ENCODE measurements around the gene CPED1.
"Not testable (repeated sequence)": the region's sequence is repeated elsewhere in the genome, so short reads cannot be mapped to it uniquely, and the experiment has no call there.

CPED1 gene

DNA sequence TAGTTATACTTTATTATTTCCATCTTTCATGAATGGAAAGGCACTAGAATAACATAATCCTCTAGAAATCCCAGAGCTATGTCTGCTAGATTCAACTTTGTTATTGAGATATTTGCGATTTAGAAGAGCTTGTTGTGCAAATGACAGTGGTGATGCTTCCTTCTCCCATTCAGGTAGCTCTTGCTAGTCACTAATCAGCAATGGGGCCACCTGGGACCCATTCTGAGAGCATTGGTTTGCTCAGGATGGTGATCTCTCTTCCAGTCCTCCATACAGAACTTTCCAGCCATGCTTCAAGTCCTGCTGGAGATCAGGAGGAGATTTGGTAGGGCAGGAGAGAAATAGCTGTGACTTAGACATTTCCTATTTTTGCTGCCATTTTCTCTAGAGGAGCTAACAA lies 274.5 kb downstream of the CPED1 start:
- no peak for DNase-seq

GRCh38 chr7:121266307-121266894 lies 277.9 kb downstream of the CPED1 start:
- no peak for DNase-seq

- DNase-seq, result no peak
Observed at GRCh38 chr7:121267612-121268011, 279.1 kb downstream of the CPED1 start.

DNA sequence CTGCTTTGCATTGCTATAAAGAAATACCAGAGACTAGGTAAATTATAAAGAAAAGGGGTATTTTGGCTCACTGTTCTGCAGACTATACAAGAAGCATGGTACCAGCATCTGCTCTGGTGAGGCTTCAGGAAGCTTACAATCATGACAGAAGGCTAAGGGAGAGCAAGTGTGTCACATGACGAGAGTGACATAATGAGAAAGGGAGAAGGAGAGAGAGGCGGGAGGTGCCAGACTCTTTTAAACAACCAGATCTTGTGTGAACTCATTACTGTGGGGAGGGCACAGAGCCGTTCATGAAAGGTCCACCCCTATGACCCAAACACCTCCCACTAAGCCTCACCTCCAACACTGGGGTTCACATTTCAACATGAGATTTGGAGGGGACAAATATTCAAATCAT lies 281.3 kb downstream of the CPED1 start:
- DNase-seq, result no peak

- no peak for DNase-seq
Observed at GRCh38 chr7:121271098-121271497, 282.6 kb downstream of the CPED1 start.

GRCh38 chr7:121271916-121272315 lies 283.4 kb downstream of the CPED1 start:
- no peak for DNase-seq

DNA sequence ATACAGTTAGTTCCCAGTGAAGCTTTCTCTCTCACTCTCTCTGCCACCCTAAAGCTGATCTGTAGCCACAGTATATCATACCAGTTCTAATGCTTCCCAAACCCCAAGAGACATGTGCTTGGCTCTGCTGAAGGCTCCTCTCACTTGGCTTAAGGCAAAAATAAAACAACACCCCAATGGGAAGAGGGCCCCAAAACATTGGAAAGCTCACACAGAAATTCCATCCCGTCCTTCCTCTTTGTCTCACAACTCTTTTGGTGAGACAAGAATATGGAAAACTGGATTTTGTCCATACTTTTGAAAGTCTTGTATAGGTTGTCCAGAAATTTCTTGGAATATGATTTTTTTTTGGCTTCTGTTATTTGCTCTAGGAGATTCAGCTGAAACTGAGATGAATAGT lies 284.2 kb downstream of the CPED1 start:
- DNase-seq, result no peak

DNA sequence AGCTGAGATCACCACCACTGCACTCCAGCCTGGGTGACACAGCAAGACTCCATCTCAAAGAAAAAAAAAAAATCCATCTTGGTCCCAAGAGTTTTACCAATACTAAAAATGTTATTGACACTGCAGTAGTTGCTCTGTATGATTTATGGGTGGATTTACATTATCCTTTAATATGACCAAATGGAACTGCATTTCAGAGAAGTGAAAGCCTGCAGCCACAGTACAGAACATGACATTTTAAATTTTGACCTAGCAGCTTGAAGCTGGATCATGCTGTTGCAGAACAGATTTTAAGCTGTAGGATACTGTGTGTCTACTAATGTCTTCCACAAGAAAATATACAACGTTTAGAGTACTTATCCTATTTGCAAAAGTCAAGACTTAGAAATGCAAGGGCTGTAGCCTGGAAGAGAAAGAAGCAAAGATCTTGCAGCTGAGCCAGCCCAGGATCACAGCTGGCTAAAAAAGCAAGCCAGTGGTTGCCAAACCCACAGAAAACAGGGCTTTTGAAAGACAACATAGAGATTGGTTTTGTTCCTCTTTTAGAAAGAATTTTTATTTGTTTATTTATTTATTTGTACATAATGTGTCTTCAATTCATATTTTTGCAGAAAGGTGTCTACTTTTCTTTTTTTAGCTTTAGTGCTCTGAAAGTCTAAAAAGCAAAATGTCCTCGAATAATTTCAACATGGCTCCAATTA lies 285.1 kb downstream of the CPED1 start:
- DNase-seq, result no peak

DNA sequence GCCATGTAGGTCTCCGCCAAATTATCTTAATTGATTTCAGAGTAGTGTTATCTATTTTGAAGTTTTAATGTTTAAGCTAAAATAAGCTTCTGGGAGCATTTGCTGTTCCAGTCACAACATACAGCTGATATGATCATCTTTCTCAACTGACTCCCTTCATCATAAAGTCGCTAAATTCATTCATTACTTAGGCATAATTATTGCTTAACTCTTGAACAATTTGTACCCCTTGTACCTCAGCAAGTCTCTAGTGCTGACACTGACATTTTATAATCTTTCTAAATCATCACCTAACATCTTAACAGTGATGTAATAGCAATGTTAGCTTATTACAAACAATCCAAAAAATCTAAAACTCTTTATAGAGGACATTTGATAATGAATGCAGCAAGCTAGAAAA lies 286.0 kb downstream of the CPED1 start:
- DNase-seq, result no peak

DNA sequence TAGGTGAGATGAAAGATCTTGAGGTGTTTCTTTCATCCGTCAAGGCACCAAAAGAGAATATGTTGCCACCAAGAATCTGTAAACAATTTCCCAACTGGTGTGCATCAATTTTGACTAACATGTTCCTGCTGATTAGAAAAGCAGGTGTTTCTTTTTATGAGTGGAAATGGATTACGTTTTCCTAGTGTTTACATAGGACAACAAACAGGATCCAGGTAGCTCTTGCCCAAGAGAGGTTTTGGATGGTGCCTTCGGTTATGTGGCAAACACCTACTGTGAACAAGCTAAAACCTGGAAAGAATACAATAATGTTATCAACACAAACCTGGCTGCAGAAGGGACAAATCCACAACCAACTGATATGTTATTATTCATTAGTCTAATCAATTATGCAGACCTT lies 286.7 kb downstream of the CPED1 start:
- DNase-seq, result no peak

GRCh38 chr7:121276313-121276712 lies 287.8 kb downstream of the CPED1 start:
- DNase-seq, result no peak

DNA sequence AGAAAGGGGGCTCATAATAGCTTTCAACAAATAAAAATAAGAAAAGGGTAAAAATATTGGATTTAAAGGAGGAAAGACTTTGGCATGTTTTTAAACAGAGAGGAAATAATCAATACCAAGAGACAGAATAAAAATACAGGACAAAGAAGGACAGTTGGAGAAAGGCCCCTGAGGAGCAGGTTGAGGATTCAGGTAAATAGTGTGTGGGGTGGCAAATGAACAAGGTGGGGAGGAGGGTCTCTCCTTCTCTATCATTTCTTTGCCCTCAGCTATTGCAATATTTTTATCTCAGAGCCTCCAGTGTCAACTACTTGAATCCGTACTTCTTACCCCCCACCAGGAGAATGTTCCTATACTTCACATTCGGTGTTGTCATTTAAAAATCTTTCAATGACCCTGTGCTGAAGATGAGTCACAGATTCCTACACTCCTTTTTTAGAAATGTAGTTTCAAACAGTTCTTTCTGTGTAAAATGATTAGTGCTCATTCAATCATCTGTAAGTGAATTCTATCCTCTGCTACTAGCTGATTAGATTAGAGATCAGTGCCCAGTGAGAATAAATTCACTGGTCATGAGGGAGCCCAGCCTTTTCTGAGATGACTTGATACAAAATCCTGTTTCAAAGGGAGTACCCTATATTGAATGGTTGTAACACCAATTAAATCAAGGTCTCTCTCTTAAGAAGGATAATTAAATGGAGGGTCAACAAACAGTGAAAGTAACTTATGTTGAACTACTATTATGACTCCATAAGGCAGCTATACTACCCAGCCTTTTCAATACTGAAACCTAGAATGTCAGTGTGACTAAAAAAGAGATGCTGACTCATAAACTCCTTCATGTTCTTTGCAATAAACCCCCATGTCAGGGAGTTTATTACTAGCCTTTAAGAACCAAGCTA lies 289.9 kb downstream of the CPED1 start:
- DNase-seq, result no peak

GRCh38 chr7:121279060-121279620 lies 290.6 kb downstream of the CPED1 start:
- no peak for DNase-seq

- no peak for DNase-seq
Observed at GRCh38 chr7:121279822-121280221, 291.3 kb downstream of the CPED1 start.

DNA sequence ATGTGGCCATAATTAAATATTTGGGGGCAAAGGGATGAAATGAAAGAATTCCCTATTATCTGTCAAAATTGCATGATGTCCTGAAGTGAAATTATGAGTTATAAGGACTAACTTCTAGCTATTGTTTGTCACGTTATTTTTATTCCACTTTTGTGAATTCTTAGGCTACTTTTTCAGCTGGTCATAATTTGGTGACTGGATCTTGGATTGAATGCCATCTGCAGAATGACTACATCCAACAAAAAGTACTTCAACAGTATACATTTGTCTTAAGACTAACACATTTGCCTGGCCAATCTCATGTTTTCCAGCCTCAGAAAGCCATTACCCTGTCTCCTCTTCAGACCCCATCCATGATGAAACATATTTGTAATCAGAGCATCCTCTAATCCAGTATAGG lies 292.1 kb downstream of the CPED1 start:
- no peak for DNase-seq

- no peak for DNase-seq
Observed at GRCh38 chr7:121282129-121282528, 293.6 kb downstream of the CPED1 start.

- DNase-seq, result no peak
Observed at GRCh38 chr7:121285066-121285667, 296.7 kb downstream of the CPED1 start.

DNA sequence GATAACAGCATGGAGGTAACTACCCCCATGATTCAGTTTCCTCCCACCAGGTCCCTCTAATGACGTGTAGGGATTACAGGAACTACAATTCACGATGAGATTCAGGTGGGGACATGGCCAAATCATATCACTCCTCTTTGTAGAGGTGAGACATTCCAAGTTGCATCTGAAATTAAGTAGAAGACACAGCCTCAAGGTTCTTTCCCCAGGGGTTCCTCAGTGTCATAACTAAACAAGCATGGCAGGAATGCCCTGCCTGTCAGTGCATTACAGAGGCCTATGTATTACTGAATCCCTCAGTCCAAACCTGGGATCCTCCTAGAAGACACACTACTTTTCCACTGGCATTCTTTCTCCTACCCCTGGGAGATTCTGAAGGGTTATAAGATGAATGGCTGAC lies 297.7 kb downstream of the CPED1 start:
- DNase-seq, result no peak

DNA sequence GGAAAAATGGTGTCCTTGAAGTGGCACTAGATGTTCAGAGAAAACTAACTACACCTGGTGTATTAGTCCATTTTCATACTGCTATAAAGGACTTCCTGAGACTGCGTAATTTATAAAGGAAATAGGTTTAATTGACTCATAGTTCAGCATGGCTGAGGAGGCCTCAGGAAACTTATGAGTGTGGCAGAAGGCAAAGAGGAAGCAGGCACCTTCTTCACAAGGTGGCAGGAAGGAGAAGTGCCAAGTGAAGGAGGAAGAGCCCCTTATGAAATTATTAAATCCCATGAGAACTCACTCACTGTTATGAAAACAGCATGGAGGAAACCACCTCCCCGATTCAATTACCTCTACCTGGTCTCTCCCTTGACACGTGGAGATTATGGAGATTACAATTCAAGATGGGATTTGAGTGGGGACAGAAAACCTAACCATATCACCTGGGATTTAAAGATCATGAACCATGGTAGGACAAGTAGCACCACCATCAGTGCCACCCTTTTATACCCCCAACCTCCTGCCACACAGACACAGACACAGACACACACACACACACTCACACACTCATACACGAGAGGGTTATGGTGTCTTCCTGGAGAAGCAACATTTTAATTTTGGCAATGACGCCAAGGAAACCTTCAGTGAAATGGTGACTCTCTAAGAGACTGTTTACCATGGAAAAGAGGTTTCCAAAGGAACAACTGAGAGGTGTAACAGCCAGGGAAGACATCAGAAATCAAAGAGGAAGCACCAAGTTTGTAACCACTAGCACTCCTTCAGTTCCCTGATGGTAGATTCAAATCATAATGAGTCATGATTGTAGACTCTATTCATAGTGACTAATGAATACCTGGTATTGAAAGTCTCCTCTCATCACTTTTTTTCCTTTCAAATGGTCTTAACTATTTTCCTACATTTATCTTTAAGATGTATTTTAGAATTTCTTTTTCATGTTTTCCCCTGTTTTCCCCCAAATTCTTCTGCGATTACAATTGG lies 298.5 kb downstream of the CPED1 start:
- DNase-seq, result no peak

GRCh38 chr7:121288894-121289293 lies 300.4 kb downstream of the CPED1 start:
- no peak for DNase-seq

- not testable (repeated sequence) for DNase-seq
Observed at GRCh38 chr7:121289930-121290329, 301.4 kb downstream of the CPED1 start.
